Neural cell (in vitro differentiated cells): Measurements from ENCODE around the gene EXOC4. TPM values are rescaled to one million over a fixed set of nuclear protein-coding genes. Genes with fewer than 3 reads are reported as not detected.
"Not testable (repeated sequence)": the region's sequence is repeated elsewhere in the genome, so short reads cannot be mapped to it uniquely, and the experiment has no call there.

Experiments
- H2AFZ ChIP-seq: fragments of 200-600, 300-800 bp; sonication (generic), shearing (Covaris generic); 2 replicates; pipeline ENCODE4 v1.6.0; 2014; ENCODE audit warnings: low read depth, mild to moderate bottlenecking, antibody characterized with exemption, low read length, moderate library complexity
- H3F3A ChIP-seq: fragments of 200-600 bp; shearing (Covaris generic); 2 replicates; pipeline ENCODE4 v1.6.1; 2016; ENCODE audit warnings: mild to moderate bottlenecking, moderate library complexity, mixed read lengths, antibody characterized with exemption, low read length; ENCODE audit not compliant: insufficient read depth, poor library complexity, severe bottlenecking
- H3K27ac ChIP-seq: fragments of 200-600, 300-800 bp; sonication (generic), shearing (Covaris generic); 2 replicates; pipeline ENCODE4 v1.5.1; 2014; ENCODE audit warnings: mild to moderate bottlenecking, low read length, moderate library complexity
- H3K27me3 ChIP-seq: fragments of 300-800, 200-600 bp; sonication (generic), shearing (Covaris generic); 2 replicates; pipeline ENCODE4 v1.6.0; 2014; ENCODE audit warnings: mild to moderate bottlenecking, low read depth, low read length, moderate library complexity; ENCODE audit not compliant: insufficient read depth
- H3K36me3 ChIP-seq: fragments of 300-800, 200-600 bp; sonication (generic), shearing (Covaris generic); 2 replicates; pipeline ENCODE4 v1.5.1; 2014; ENCODE audit warnings: mild to moderate bottlenecking, antibody characterized with exemption, low read length, moderate library complexity; ENCODE audit not compliant: insufficient read depth
- H3K4me2 ChIP-seq: fragments of 300-800, 200-600 bp; sonication (generic), shearing (Covaris generic); 2 replicates; pipeline ENCODE4 v1.6.0; 2014; ENCODE audit warnings: mild to moderate bottlenecking, low read length
- H3K4me3 ChIP-seq: fragments of 300-800, 200-600 bp; sonication (generic), shearing (Covaris generic); 2 replicates; pipeline ENCODE4 v1.5.1; 2014; ENCODE audit warnings: mild to moderate bottlenecking, low read length, moderate library complexity
- H3K79me2 ChIP-seq: fragments of 200-600 bp; shearing (Covaris generic); replicated peaks from 2 replicates; pipeline ENCODE4 v1.6.0; 2014; ENCODE audit warnings: mild to moderate bottlenecking, low read length, moderate library complexity; ENCODE audit not compliant: insufficient read depth
- H3K9ac ChIP-seq: fragments of 300-800, 200-600 bp; sonication (generic), shearing (Covaris generic); 2 replicates; pipeline ENCODE4 v1.6.1; 2016; ENCODE audit warnings: mild to moderate bottlenecking, low read length, mixed read lengths
- H3K9me2 ChIP-seq: fragments of 200-600 bp; shearing (Covaris generic); 2 replicates; pipeline ENCODE4 v1.6.1; 2016; ENCODE audit warnings: mild to moderate bottlenecking, low read length, mixed read lengths; ENCODE audit not compliant: insufficient read depth
- H3K9me3 ChIP-seq: fragments of 200-600, 300-800 bp; sonication (generic), shearing (Covaris generic); 2 replicates; pipeline ENCODE4 v1.6.1; 2016; ENCODE audit warnings: mild to moderate bottlenecking, mixed run types, low read length, moderate library complexity, mixed read lengths
- H4K20me1 ChIP-seq: fragments of 200-600 bp; shearing (Covaris generic); 2 replicates; pipeline ENCODE4 v1.6.1; 2016; ENCODE audit warnings: mild to moderate bottlenecking, mixed run types; ENCODE audit not compliant: insufficient read depth
- CTCF ChIP-seq: fragments of 450-650 bp; IDR thresholded peaks from 2 replicates; pipeline ENCODE4 v1.5.1; 2014; ENCODE audit warnings: antibody characterized with exemption, mild to moderate bottlenecking, moderate library complexity; ENCODE audit not compliant: poor library complexity, severe bottlenecking
- EP300 ChIP-seq: fragments of 450-650 bp; conservative IDR thresholded peaks from 2 replicates; pipeline ENCODE4 v1.6.1; 2014; ENCODE audit warnings: antibody characterized with exemption, mild to moderate bottlenecking, moderate library complexity; ENCODE audit not compliant: poor library complexity, severe bottlenecking
- EZH2 ChIP-seq: fragments of 200-600, 300-800 bp; shearing (Covaris generic), sonication (generic); IDR thresholded peaks from 2 replicates; pipeline ENCODE4 v1.6.1; 2014; ENCODE audit warnings: antibody characterized with exemption, low read length, borderline replicate concordance, mild to moderate bottlenecking; ENCODE audit not compliant: insufficient read depth, poor library complexity, severe bottlenecking
- MXI1 ChIP-seq: fragments of 450-650 bp; conservative IDR thresholded peaks from 2 replicates; pipeline ENCODE4 v1.6.1; 2014; ENCODE audit warnings: antibody characterized with exemption, mild to moderate bottlenecking; ENCODE audit not compliant: poor library complexity, severe bottlenecking
- POLR2AphosphoS5 ChIP-seq: IDR thresholded peaks from 2 replicates; pipeline ENCODE4 v1.6.1; 2012
- RAD21 ChIP-seq: fragments of 450-650 bp; conservative IDR thresholded peaks from 2 replicates; pipeline ENCODE4 v1.6.1; 2014; ENCODE audit warnings: antibody characterized with exemption, mild to moderate bottlenecking, moderate library complexity
- REST ChIP-seq: IDR thresholded peaks from 2 replicates; pipeline ENCODE4 v1.6.1; 2012; ENCODE audit warnings: borderline replicate concordance
- SMC3 ChIP-seq: fragments of 450-650 bp; conservative IDR thresholded peaks from 2 replicates; pipeline ENCODE4 v1.6.1; 2014; ENCODE audit warnings: antibody characterized with exemption, mild to moderate bottlenecking, moderate library complexity; ENCODE audit not compliant: poor library complexity
- TAF1 ChIP-seq: IDR thresholded peaks from 2 replicates; pipeline ENCODE4 v1.6.1; 2012; ENCODE audit warnings: low read depth
- polyA plus RNA-seq: library from polyadenylated mRNA; depleted of rRNA; stranded (reverse); fragments of >200 nt; gene quantifications from 2 replicates; pipeline ENCODE4 v1.2.3, GENCODE V29; 2014

The EXOC4 gene
- polyA plus RNA-seq, 1 donor from 2014 or later, result 36.5 TPM

- no peak overlapping the region for H3K4me2 ChIP-seq
- no peaks in the 10 kb centered on the region for H3K36me3 ChIP-seq
- TF ChIP-seq EP300 (no peak), CTCF (no peak), MXI1 (no peak), SMC3 (no peak), REST (no peak), RAD21 (no peak), TAF1 (no peak), POLR2AphosphoS5 (no peak), EZH2 (no peak)
- H3K9me3 ChIP-seq, result no peaks in the 10 kb centered on the region
- no peak overlapping the region for H3K27ac ChIP-seq
- no peaks in the 10 kb centered on the region for H3K79me2 ChIP-seq
- no peak overlapping the region for H3K9ac ChIP-seq
- no peaks in the 10 kb centered on the region for H3K27me3 ChIP-seq
- H4K20me1 ChIP-seq, result no peaks in the 10 kb centered on the region
- no peak overlapping the region for H3K4me3 ChIP-seq
- H2AFZ ChIP-seq, result no peak overlapping the region
- no peaks in the 10 kb centered on the region for H3F3A ChIP-seq
- H3K9me2 ChIP-seq, result no peaks in the 10 kb centered on the region
These were observed 67.0 kb downstream of the EXOC4 start for GRCh38 chr7:133319842-133320241.

GRCh38 chr7:133320891-133321290 is 68.0 kb downstream of the EXOC4 start:
- TF ChIP-seq RAD21, result no peak
- TF ChIP-seq MXI1, result no peak
- no peak for TF ChIP-seq REST
- TF ChIP-seq POLR2AphosphoS5, result no peak
- TF ChIP-seq EZH2, result no peak
- TF ChIP-seq EP300, result no peak
- no peak for TF ChIP-seq CTCF
- TF ChIP-seq TAF1, result no peak
- TF ChIP-seq SMC3, result no peak
- Histone ChIP-seq H3K36me3 (no peaks in the 10 kb centered on the region), H3K9me2 (no peaks in the 10 kb centered on the region), H3F3A (no peaks in the 10 kb centered on the region), H3K79me2 (no peaks in the 10 kb centered on the region), H3K9ac (no peak overlapping the region), H3K27ac (no peak overlapping the region), H3K4me3 (no peak overlapping the region), H3K27me3 (no peaks in the 10 kb centered on the region), H4K20me1 (no peaks in the 10 kb centered on the region), H3K9me3 (no peaks in the 10 kb centered on the region), H2AFZ (no peak overlapping the region), H3K4me2 (no peak overlapping the region)

- not testable (repeated sequence) for H3K79me2 ChIP-seq, H3F3A ChIP-seq, H3K27me3 ChIP-seq, H3K9me3 ChIP-seq, H3K4me2 ChIP-seq, H3K9me2 ChIP-seq, H3K4me3 ChIP-seq, H4K20me1 ChIP-seq, H3K27ac ChIP-seq, H2AFZ ChIP-seq, H3K36me3 ChIP-seq, H3K9ac ChIP-seq
These were observed 68.5 kb downstream of the EXOC4 start for GRCh38 chr7:133321366-133321765.
